GM12892 (cell line): ENCODE results near the gene GRIN2B.

Experiments used
- POLR2A ChIP-seq: IDR thresholded peaks from 2 replicates; pipeline ENCODE4 v1.6.1; 2011; ENCODE audit warnings: low read depth, low read length, control low read depth
- POLR2AphosphoS5 ChIP-seq: IDR thresholded peaks from 2 replicates; pipeline ENCODE4 v1.6.1; 2011; ENCODE audit warnings: low read depth, low read length, control low read depth
- TAF1 ChIP-seq: IDR thresholded peaks from 2 replicates; pipeline ENCODE4 v1.6.1; 2011; ENCODE audit warnings: low read depth, mild to moderate bottlenecking, control low read depth, low read length, borderline replicate concordance

DNA sequence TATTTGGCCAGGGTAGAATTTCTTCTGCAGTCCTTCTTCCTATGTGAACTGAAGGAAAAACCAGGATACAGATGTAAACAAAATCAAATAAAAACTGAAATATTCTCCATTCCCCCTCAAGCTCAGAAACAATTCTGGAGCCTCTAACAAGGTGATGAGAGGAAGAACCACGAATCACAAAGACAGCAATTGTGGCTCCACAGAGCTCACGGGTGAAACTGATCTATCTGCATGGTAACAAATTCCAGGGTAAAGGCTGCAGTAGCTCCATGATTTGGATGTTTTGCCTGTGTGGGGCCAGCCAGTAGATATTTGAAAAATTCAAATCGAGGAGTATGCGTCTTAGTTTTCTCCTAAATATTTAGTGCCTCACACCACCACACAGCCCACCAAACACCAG is 10.6 kb downstream of the GRIN2B start:
- TF ChIP-seq POLR2A (no peak), TAF1 (no peak), POLR2AphosphoS5 (no peak)
